Measurements from ENCODE around the gene GLI1. TPM values are rescaled to one million over a fixed set of nuclear protein-coding genes. Genes with fewer than 3 reads are reported as not detected.

GLI1 gene
- total and polyA plus RNA-seq, 8 donors, result 1.9 to 38.3 (median 30.0) TPM

- Histone ChIP-seq H3K36me3 (peaks cover 0 to 38% of the 10 kb centered on the region in 2 donors), H3K9me3 (no peaks in the 10 kb centered on the region), H3K4me3 (no peak overlapping the region), H3K27ac (no peak overlapping the region), H3K27me3 (peaks cover under 1 to 42% of the 10 kb centered on the region in 2 donors), H3K4me1 (peaks cover 0 to 40% of the 10 kb centered on the region in 2 donors)
- ATAC-seq (no peak), DNase-seq (no peak)
- TF ChIP-seq CTCF (IDR thresholded peaks at IDR 0.05), result no peak
- intact Hi-C loops (cut with DNase I), result no loop called here
These were observed 6.3 kb downstream of the GLI1 start for GRCh38 chr12:57465747-57466505.

GRCh38 chr12:57467212-57467874 lies 7.8 kb downstream of the GLI1 start:
- peaks cover 0 to 34% of the 10 kb centered on the region in 2 donors for H3K27me3 ChIP-seq
- no peak for TF ChIP-seq CTCF (IDR thresholded peaks at IDR 0.05)
- no peak for DNase-seq
- no peak overlapping the region for H3K4me3 ChIP-seq
- H3K27ac ChIP-seq, result no peak overlapping the region
- H3K4me1 ChIP-seq, result peaks cover 0 to 28% of the 10 kb centered on the region in 2 donors
- H3K36me3 ChIP-seq, result peaks cover 0 to 52% of the 10 kb centered on the region in 2 donors
- H3K9me3 ChIP-seq, result no peaks in the 10 kb centered on the region
- no peak for ATAC-seq
- intact Hi-C loops (cut with DNase I), result no loop called here

- no peaks in the 10 kb centered on the region for H3K9me3 ChIP-seq
- H3K4me3 ChIP-seq, result no peak overlapping the region
- H3K27ac ChIP-seq, result no peak overlapping the region
- no peak for TF ChIP-seq CTCF (IDR thresholded peaks at IDR 0.05)
- intact Hi-C loops (cut with DNase I), result no loop called here
- no peak for ATAC-seq
- H3K36me3 ChIP-seq, result peaks cover 0 to 58% of the 10 kb centered on the region in 2 donors
- peaks cover 0 to 22% of the 10 kb centered on the region in 2 donors for H3K4me1 ChIP-seq
- peaks cover 0 to 38% of the 10 kb centered on the region in 2 donors for H3K27me3 ChIP-seq
- no peak for DNase-seq
These were observed 8.3 kb downstream of the GLI1 start for GRCh38 chr12:57467915-57468314.

- ATAC-seq (no peak), DNase-seq (no peak)
- H3K4me3 ChIP-seq, result no peak overlapping the region
- intact Hi-C loops (cut with DNase I), result no loop called here
- peaks cover 0 to 73% of the 10 kb centered on the region in 2 donors for H3K36me3 ChIP-seq
- peaks cover 0 to 27% of the 10 kb centered on the region in 2 donors for H3K4me1 ChIP-seq
- TF ChIP-seq CTCF (IDR thresholded peaks at IDR 0.05), result no peak
- peaks cover 4 to 43% of the 10 kb centered on the region in 2 donors for H3K27me3 ChIP-seq
- no peaks in the 10 kb centered on the region for H3K9me3 ChIP-seq
- peak overlapping the region in 1 of 2 donors; percentile 51 for H3K27ac ChIP-seq
These were observed 9.9 kb downstream of the GLI1 start for GRCh38 chr12:57469296-57470164.

Measured in left lung (tissue), 10 donors.